Measurements from ENCODE around the gene MRPL22.

MRPL22 gene

DNA sequence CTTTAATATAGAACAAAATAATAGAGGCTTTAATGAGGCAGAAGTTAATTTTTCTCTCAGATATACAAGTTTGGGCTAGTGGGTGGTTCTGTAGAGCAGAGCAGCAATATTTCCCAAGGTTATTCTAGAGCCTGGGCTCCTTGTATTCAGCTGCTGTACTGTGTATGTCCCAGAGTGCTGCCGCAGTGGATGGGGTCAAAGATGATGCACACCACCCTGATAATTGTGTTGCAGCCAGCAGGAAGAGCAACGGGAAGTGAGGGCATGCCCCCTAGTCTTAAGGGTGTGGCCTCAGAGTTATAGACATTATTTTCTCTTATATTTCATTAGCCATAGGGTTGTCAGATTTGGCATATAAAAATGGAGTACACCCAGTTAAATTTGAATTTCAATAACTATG lies 48.8 kb downstream of the MRPL22 start:
- TF ChIP-seq YY1 (IDR thresholded peaks at IDR 0.05; ENCODE audit: low read depth) (no peak), NFIC (IDR thresholded peaks at IDR 0.05) (no peak), EP300 (IDR thresholded peaks at IDR 0.05; ENCODE audit: borderline replicate concordance) (no peak), RAD21 (IDR thresholded peaks at IDR 0.05; ENCODE audit: low read depth) (no peak), TAF1 (IDR thresholded peaks at IDR 0.05; ENCODE audit: low read depth) (no peak)
- TF ChIP-seq, protein P1, sequence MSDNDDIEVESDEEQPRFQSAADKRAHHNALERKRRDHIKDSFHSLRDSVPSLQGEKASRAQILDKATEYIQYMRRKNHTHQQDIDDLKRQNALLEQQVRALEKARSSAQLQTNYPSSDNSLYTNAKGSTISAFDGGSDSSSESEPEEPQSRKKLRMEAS (IDR thresholded peaks at IDR 0.05): no peak
- TF ChIP-seq, protein P2, sequence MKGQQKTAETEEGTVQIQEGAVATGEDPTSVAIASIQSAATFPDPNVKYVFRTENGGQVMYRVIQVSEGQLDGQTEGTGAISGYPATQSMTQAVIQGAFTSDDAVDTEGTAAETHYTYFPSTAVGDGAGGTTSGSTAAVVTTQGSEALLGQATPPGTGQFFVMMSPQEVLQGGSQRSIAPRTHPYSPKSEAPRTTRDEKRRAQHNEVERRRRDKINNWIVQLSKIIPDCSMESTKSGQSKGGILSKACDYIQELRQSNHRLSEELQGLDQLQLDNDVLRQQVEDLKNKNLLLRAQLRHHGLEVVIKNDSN (IDR thresholded peaks at IDR 0.05): no peak

DNA sequence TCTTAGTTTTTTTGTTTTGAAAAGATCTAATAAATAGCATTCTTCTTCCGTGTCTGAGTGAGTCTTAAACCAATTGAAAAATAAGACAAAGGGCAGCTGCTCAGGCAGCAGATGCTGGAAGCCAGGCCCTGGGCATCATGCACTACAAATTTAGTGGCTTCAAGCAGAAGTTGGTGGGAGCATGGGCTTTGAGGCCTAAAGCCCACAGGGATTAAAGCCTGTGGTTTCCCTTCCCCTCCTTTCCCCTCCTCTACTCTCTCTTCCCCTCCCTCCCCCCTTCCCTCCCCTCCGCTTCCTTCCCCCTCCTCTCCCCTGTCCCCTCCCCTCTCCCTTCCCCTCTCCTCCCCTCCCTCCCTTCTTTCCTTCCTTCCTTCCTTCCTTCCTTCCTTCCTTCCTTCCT lies 52.6 kb downstream of the MRPL22 start:
- TF ChIP-seq NFIC (IDR thresholded peaks at IDR 0.05) (no peak), TAF1 (IDR thresholded peaks at IDR 0.05; ENCODE audit: low read depth) (no peak), TCF12 (IDR thresholded peaks at IDR 0.05; ENCODE audit: low read depth) (no peak), RAD21 (IDR thresholded peaks at IDR 0.05; ENCODE audit: low read depth) (no peak), YY1 (IDR thresholded peaks at IDR 0.05; ENCODE audit: low read depth) (no peak), ZBTB7A (IDR thresholded peaks at IDR 0.05; ENCODE audit: low read depth) (no peak), TEAD4 (IDR thresholded peaks at IDR 0.05) (no peak), CEBPB (IDR thresholded peaks at IDR 0.05) (no peak), EGR1 (IDR thresholded peaks at IDR 0.05) (no peak), CREB1 (IDR thresholded peaks at IDR 0.05; ENCODE audit: low read depth) (no peak)
- TF ChIP-seq, protein P3, sequence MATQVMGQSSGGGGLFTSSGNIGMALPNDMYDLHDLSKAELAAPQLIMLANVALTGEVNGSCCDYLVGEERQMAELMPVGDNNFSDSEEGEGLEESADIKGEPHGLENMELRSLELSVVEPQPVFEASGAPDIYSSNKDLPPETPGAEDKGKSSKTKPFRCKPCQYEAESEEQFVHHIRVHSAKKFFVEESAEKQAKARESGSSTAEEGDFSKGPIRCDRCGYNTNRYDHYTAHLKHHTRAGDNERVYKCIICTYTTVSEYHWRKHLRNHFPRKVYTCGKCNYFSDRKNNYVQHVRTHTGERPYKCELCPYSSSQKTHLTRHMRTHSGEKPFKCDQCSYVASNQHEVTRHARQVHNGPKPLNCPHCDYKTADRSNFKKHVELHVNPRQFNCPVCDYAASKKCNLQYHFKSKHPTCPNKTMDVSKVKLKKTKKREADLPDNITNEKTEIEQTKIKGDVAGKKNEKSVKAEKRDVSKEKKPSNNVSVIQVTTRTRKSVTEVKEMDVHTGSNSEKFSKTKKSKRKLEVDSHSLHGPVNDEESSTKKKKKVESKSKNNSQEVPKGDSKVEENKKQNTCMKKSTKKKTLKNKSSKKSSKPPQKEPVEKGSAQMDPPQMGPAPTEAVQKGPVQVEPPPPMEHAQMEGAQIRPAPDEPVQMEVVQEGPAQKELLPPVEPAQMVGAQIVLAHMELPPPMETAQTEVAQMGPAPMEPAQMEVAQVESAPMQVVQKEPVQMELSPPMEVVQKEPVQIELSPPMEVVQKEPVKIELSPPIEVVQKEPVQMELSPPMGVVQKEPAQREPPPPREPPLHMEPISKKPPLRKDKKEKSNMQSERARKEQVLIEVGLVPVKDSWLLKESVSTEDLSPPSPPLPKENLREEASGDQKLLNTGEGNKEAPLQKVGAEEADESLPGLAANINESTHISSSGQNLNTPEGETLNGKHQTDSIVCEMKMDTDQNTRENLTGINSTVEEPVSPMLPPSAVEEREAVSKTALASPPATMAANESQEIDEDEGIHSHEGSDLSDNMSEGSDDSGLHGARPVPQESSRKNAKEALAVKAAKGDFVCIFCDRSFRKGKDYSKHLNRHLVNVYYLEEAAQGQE (IDR thresholded peaks at IDR 0.05; ENCODE audit: low read depth): no peak
- TF ChIP-seq, protein P1 (IDR thresholded peaks at IDR 0.05): no peak
- TF ChIP-seq, protein P2 (IDR thresholded peaks at IDR 0.05): no peak

DNA sequence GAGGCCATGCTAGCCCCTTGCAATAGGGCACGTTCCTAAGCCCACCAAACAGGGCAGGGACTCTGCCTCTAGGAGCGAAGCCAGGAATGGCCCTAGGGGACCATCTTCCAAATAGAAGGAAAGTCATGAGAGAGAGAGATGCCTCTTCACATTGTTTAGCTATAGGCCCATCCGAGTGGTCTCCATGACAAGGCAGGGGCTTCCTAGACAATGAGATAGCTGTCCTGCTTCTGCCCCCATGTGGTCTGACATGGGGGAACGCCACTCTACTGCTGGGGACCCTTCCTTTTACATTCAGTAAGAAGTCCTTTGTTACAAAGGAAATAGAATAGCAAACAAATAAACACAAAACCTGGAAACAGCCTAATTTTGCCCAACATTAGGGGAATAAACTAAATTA lies 54.8 kb downstream of the MRPL22 start:
- TF ChIP-seq EGR1 (IDR thresholded peaks at IDR 0.05): no peak
- TF ChIP-seq, protein P3 (IDR thresholded peaks at IDR 0.05; ENCODE audit: low read depth): no peak
- TF ChIP-seq, protein P2 (IDR thresholded peaks at IDR 0.05): no peak
- no peak for TF ChIP-seq NFIC (IDR thresholded peaks at IDR 0.05)
- TF ChIP-seq FOXM1 (IDR thresholded peaks at IDR 0.05; ENCODE audit: borderline replicate concordance, low read depth): no peak
- no peak for TF ChIP-seq TCF12 (IDR thresholded peaks at IDR 0.05; ENCODE audit: low read depth)
- no peak for TF ChIP-seq TAF1 (IDR thresholded peaks at IDR 0.05; ENCODE audit: low read depth)
- no peak for TF ChIP-seq RAD21 (IDR thresholded peaks at IDR 0.05; ENCODE audit: low read depth)
- TF ChIP-seq YY1 (IDR thresholded peaks at IDR 0.05; ENCODE audit: low read depth): no peak
- no peak for TF ChIP-seq EP300 (IDR thresholded peaks at IDR 0.05; ENCODE audit: borderline replicate concordance)
- TF ChIP-seq TEAD4 (IDR thresholded peaks at IDR 0.05): no peak
- no peak for TF ChIP-seq CEBPB (IDR thresholded peaks at IDR 0.05)
- TF ChIP-seq, protein P1 (IDR thresholded peaks at IDR 0.05): no peak
- no peak for TF ChIP-seq ZBTB7A (IDR thresholded peaks at IDR 0.05; ENCODE audit: low read depth)
- no peak for TF ChIP-seq CREB1 (IDR thresholded peaks at IDR 0.05; ENCODE audit: low read depth)

DNA sequence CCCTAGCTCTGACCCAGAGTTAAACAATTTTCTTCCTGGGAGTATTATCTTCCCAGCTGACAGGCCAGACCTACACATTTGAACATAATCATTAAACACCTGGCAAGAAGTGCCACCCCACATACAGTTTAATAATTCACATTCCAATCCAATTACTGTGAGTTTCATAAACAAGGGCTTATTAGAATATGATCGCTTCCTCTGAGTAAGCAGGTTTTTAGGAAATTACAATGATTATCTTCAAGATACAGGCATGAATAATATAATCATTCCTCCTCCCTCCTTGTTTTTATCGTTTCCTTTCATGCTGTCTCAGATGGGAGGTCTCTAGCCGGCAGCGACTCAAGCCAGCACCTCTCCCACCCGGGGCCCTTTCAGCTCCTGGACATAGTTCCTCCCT lies 56.9 kb downstream of the MRPL22 start:
- TF ChIP-seq CREB1 (IDR thresholded peaks at IDR 0.05; ENCODE audit: low read depth): no peak
- no peak for TF ChIP-seq TCF12 (IDR thresholded peaks at IDR 0.05; ENCODE audit: low read depth)
- no peak for TF ChIP-seq ZBTB7A (IDR thresholded peaks at IDR 0.05; ENCODE audit: low read depth)
- TF ChIP-seq EGR1 (IDR thresholded peaks at IDR 0.05): no peak
- no peak for TF ChIP-seq CEBPB (IDR thresholded peaks at IDR 0.05)
- TF ChIP-seq YY1 (IDR thresholded peaks at IDR 0.05; ENCODE audit: low read depth): no peak
- no peak for TF ChIP-seq TEAD4 (IDR thresholded peaks at IDR 0.05)
- TF ChIP-seq, protein P2 (IDR thresholded peaks at IDR 0.05): no peak
- no peak for TF ChIP-seq TAF1 (IDR thresholded peaks at IDR 0.05; ENCODE audit: low read depth)
- TF ChIP-seq RAD21 (IDR thresholded peaks at IDR 0.05; ENCODE audit: low read depth): no peak
- TF ChIP-seq EP300 (IDR thresholded peaks at IDR 0.05; ENCODE audit: borderline replicate concordance): no peak
- TF ChIP-seq, protein P1 (IDR thresholded peaks at IDR 0.05): no peak
- TF ChIP-seq NFIC (IDR thresholded peaks at IDR 0.05): no peak
- TF ChIP-seq FOXM1 (IDR thresholded peaks at IDR 0.05; ENCODE audit: borderline replicate concordance, low read depth): no peak
- TF ChIP-seq, protein P3 (IDR thresholded peaks at IDR 0.05; ENCODE audit: low read depth): no peak
